ENCODE data around the gene C14orf39.

GRCh38 chr14:60512126-60512525, 26.3 kb upstream of the C14orf39 start:
- TF ChIP-seq CTCF (IDR thresholded peaks at IDR 0.05) (no peak), POLR2A (IDR thresholded peaks at IDR 0.05) (no peak)

Data from Peyer's patch (tissue), 4 donors.